Measurements from ENCODE around the gene ZMYM4.

GRCh38 chr1:35247256-35247655 is 21.3 kb upstream of the ZMYM4 start:
- TF ChIP-seq CTCF (IDR thresholded peaks at IDR 0.05) (no peak), POLR2AphosphoS5 (IDR thresholded peaks at IDR 0.05; ENCODE audit: insufficient read depth in 1 of 2, low read depth in 1 of 2) (no peak)
